Measurements from ENCODE around the gene AKT2. TPM values are rescaled to one million over a fixed set of nuclear protein-coding genes. Genes with fewer than 3 reads are reported as not detected.

Gene AKT2
- polyA plus RNA-seq, 1 donor (not counting 4 experiments of a cell fraction or from before 2014, with no cell fraction given) = 108 TPM

DNA sequence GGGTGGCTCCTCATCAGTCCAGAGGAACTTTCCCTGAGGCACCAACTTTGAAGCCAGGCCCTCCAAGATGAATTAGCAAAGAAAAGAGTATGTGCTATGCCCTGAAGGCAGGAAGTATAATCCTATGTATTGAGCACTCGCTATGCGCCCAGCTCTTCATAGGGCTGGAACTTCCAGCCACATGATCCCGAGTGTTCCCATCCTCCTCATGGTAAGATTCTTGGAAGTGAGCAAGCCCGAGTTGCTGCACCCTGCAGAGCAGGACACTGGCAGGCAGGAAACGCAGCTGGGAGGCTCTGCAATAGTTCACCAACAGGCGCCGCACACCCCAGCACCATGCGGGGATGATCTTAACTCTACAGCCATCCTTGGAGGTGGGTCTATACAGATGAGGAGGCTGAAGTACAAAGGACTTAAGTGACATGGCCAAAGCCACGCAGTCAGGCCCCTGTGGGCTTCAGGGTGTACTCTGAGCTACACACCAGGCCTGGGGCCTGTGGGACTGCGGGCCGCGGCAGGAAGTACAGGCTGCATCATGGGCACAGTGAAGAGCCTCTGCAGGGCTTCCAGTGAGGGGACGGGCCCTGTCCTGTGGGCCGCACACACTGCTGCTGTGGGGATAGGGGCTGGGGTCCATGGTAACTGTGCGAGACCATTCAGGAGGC is 37.9 kb upstream of the AKT2 start:
- Histone ChIP-seq H3K27ac (ENCODE audit: control insufficient read depth, insufficient read depth, low read length) (no peak overlapping the region), H3K79me2 (ENCODE audit: control insufficient read depth, insufficient read depth, low read length) (no peaks in the 10 kb centered on the region), H3K4me3 (ENCODE audit: control insufficient read depth in 2 of 3, extremely low read depth in 1 of 3, insufficient read depth in 2 of 3, low read depth in 1 of 3, low read length in 3 of 3) (no peak overlapping the region), H3K27me3 (ENCODE audit: control insufficient read depth, extremely low read depth, insufficient read depth, low read length) (no peaks in the 10 kb centered on the region), H4K20me1 (ENCODE audit: control insufficient read depth, extremely low read depth, insufficient read depth, low read length) (no peaks in the 10 kb centered on the region), H3K36me3 (ENCODE audit: control insufficient read depth in 2 of 2, extremely low read depth in 1 of 2, insufficient read depth in 2 of 2, low read length in 2 of 2) (peaks cover 32 to 38% of the 10 kb centered on the region in 2 experiments), H2AFZ (ENCODE audit: control insufficient read depth, low read length) (no peak overlapping the region), H3K9me3 (ENCODE audit: control insufficient read depth, low read depth, low read length) (no peaks in the 10 kb centered on the region), H3K4me2 (ENCODE audit: control insufficient read depth, extremely low read depth, insufficient read depth, low read depth, low read length) (no peak overlapping the region), H3K9ac (ENCODE audit: control insufficient read depth, extremely low read depth, insufficient read depth, low read length) (no peak overlapping the region), H3K4me1 (ENCODE audit: control insufficient read depth, extremely low read depth, insufficient read depth, low read length) (no peaks in the 10 kb centered on the region), H3K9me1 (ENCODE audit: control insufficient read depth, extremely low read depth, insufficient read depth, low read length) (no peaks in the 10 kb centered on the region)
- no peak for TF ChIP-seq CTCF (optimal IDR thresholded peaks at IDR 0.05 in 1 of 3, IDR thresholded peaks at IDR 0.05 in 1 of 3, conservative IDR thresholded peaks at IDR 0.05 in 1 of 3; ENCODE audit: extremely low read depth in 1 of 3, insufficient read depth in 2 of 3, low read length in 3 of 3)
- TF ChIP-seq EZH2 (IDR thresholded peaks at IDR 0.05; ENCODE audit: low read length) = no peak
- dilution Hi-C loops (cut with MboI; ENCODE audit: extremely low pct_ligation_motif_present, low sequenced_read_pairs) = no loop called here
- FAIRE-seq (no peak), DNase-seq (ENCODE audit: low read depth, low spot score) (no peak)

DNA sequence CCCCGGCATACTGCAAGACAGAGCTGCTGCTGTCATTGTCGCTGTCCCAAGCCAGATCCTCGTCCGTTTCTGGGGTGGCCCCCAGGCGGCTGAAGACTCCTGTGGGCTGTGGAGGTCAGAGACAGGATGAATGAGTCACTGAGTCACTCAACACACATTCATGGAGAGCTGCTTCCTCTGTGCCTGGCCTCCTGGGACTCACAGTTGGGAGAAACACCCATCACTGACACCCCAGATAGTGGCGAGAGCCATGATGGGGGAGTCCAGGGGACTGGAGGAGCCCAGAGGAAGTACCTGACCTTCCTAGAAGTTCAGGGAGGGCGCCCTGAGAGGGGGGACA is 37.1 kb upstream of the AKT2 start:
- DNase-seq (ENCODE audit: low read depth, low spot score) = no peak
- FAIRE-seq = no peak
- H3K36me3 ChIP-seq (ENCODE audit: control insufficient read depth in 2 of 2, extremely low read depth in 1 of 2, insufficient read depth in 2 of 2, low read length in 2 of 2) = peaks cover 25 to 37% of the 10 kb centered on the region in 2 experiments
- no peaks in the 10 kb centered on the region for H3K27me3 ChIP-seq (ENCODE audit: control insufficient read depth, extremely low read depth, insufficient read depth, low read length)
- no peaks in the 10 kb centered on the region for H4K20me1 ChIP-seq (ENCODE audit: control insufficient read depth, extremely low read depth, insufficient read depth, low read length)
- dilution Hi-C loops (cut with MboI; ENCODE audit: extremely low pct_ligation_motif_present, low sequenced_read_pairs) = no loop called here
- H3K4me2 ChIP-seq (ENCODE audit: control insufficient read depth, extremely low read depth, insufficient read depth, low read depth, low read length) = no peak overlapping the region
- H3K4me3 ChIP-seq (ENCODE audit: control insufficient read depth in 2 of 3, extremely low read depth in 1 of 3, insufficient read depth in 2 of 3, low read depth in 1 of 3, low read length in 3 of 3) = no peak overlapping the region
- H2AFZ ChIP-seq (ENCODE audit: control insufficient read depth, low read length) = no peak overlapping the region
- no peak overlapping the region for H3K9ac ChIP-seq (ENCODE audit: control insufficient read depth, extremely low read depth, insufficient read depth, low read length)
- H3K27ac ChIP-seq (ENCODE audit: control insufficient read depth, insufficient read depth, low read length) = no peak overlapping the region
- no peaks in the 10 kb centered on the region for H3K79me2 ChIP-seq (ENCODE audit: control insufficient read depth, insufficient read depth, low read length)
- no peaks in the 10 kb centered on the region for H3K4me1 ChIP-seq (ENCODE audit: control insufficient read depth, extremely low read depth, insufficient read depth, low read length)
- H3K9me1 ChIP-seq (ENCODE audit: control insufficient read depth, extremely low read depth, insufficient read depth, low read length) = no peaks in the 10 kb centered on the region
- TF ChIP-seq EZH2 (IDR thresholded peaks at IDR 0.05; ENCODE audit: low read length) (no peak), CTCF (optimal IDR thresholded peaks at IDR 0.05 in 1 of 3, IDR thresholded peaks at IDR 0.05 in 1 of 3, conservative IDR thresholded peaks at IDR 0.05 in 1 of 3; ENCODE audit: extremely low read depth in 1 of 3, insufficient read depth in 2 of 3, low read length in 3 of 3) (no peak)
- H3K9me3 ChIP-seq (ENCODE audit: control insufficient read depth, low read depth, low read length) = no peaks in the 10 kb centered on the region

Data from keratinocyte (primary cell).